Natural killer cell (primary cell): Measurements from ENCODE around the gene DDA1. TPM values are rescaled to one million over a fixed set of nuclear protein-coding genes. Genes with fewer than 3 reads are reported as not detected.
A peak's percentile ranks its signal among the peaks of the same experiment; 100 is the strongest.

Experiments
- ATAC-seq, 3 donors: fragments of 150-1000 bp in 2 of 3; fragments of 200-7000 bp in 1 of 3; cut with Tn5 transposase; 1 replicate in 1 of 3; 2 replicates in 2 of 3; pipeline ENCODE4 v1.10.0; 2021; ENCODE audit warnings: mild to moderate bottlenecking in 2 of 3, moderate library complexity in 2 of 3
- DNase-seq, 2 donors: peaks; one replicate each; pipeline versions ENCODE4 v3.0.0 to v3.0.0-alpha.2; 2013 to 2021; ENCODE audit warnings: mixed read lengths in 1 of 2
- H3K27ac ChIP-seq: one replicate; pipeline ENCODE4 v1.5.1; 2013; ENCODE audit warnings: mild to moderate bottlenecking, low read length
- H3K27me3 ChIP-seq: one replicate; pipeline ENCODE4 v1.6.1; 2013; ENCODE audit warnings: low read length; ENCODE audit not compliant: control insufficient read depth, insufficient read depth
- H3K36me3 ChIP-seq: one replicate; pipeline ENCODE4 v1.6.1; 2013; ENCODE audit warnings: low read length; ENCODE audit not compliant: control insufficient read depth, insufficient read depth
- H3K4me1 ChIP-seq: one replicate; pipeline ENCODE4 v1.6.1; 2013; ENCODE audit warnings: low read length; ENCODE audit not compliant: control insufficient read depth, insufficient read depth
- H3K4me3 ChIP-seq: one replicate; pipeline ENCODE4 v1.5.1; 2013; ENCODE audit warnings: low read length
- H3K9me3 ChIP-seq: one replicate; pipeline ENCODE4 v1.6.1; 2013; ENCODE audit warnings: low read length; ENCODE audit not compliant: control insufficient read depth, insufficient read depth
- H3K27ac Mint-ChIP-seq, 2 donors: one replicate each; pipeline ENCODE4 v1.8.0; 2022; ENCODE audit warnings: mild to moderate bottlenecking in 2 of 2, mixed read lengths in 2 of 2, moderate library complexity in 1 of 2
- H3K27me3 Mint-ChIP-seq, 2 donors: one replicate each; pipeline ENCODE4 v1.8.0; 2022; ENCODE audit warnings: low read depth in 2 of 2, mixed read lengths in 2 of 2
- H3K36me3 Mint-ChIP-seq: one replicate; pipeline ENCODE4 v1.8.0; 2022; ENCODE audit warnings: mixed read lengths
- H3K4me1 Mint-ChIP-seq, 2 donors: one replicate each; pipeline ENCODE4 v1.8.0; 2022; ENCODE audit warnings: mixed read lengths in 2 of 2
- H3K4me3 Mint-ChIP-seq: one replicate; pipeline ENCODE4 v1.8.0; 2022; ENCODE audit warnings: mild to moderate bottlenecking, moderate library complexity, mixed read lengths
- H3K9me3 Mint-ChIP-seq, 2 donors: one replicate each; pipeline ENCODE4 v1.8.0; 2022; ENCODE audit warnings: mixed read lengths in 2 of 2
- WGBS: methylation state at CpG from one replicate; pipeline ENCODE4 v1.1.7; 2013; ENCODE audit warnings: missing lambda C conversion rate; ENCODE audit not compliant: insufficient coverage; 5-methylcytosine and 5-hydroxymethylcytosine counted together
- intact Hi-C: fragments of 100-400 bp; cut with micrococcal nuclease; formaldehyde crosslinking; loops from one replicate; pipeline ENCODE4 v1.14.2; 2022
- total RNA-seq, 4 donors: library from RNA; stranded (reverse); fragments of 120-200 nt in 1 of 4; gene quantifications; one replicate each; pipeline versions ENCODE4 v1.2.3 to v1.2.4, GENCODE V29; 2013 to 2022
- TF ChIP-seq, protein P1 (sequence below): fragments of 200-600 bp; IDR thresholded peaks from one replicate; pipeline ENCODE4 v1.8.0; 2022; ENCODE audit warnings: antibody characterized with exemption

DDA1 gene
- total RNA-seq, 3 donors from 2014 or later (not counting 1 experiment from before 2014, with no cell fraction given), result 32.2 to 42.5 (median 37.7) TPM

DNA sequence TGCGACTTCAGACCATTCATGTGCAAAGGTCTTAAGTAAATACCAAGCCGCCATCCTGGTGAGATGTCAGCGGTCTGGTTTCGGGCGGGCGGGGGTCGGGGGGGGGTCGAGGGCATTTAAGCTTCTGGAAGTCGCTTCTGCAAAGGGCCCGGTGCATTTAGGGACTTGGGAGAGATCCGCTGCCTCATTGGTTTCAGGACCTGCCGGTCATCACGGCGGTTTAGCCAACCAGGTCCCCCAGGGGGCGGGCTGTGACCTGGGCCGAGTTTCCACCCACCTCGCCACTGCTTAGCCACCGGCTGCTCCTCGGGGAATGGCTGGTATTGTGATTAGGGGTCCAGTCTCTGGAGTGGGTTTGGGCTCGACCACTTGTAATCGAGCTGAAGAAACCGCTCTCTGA is 19.9 kb upstream of the DDA1 start:
- Histone ChIP-seq H3K36me3 (no peaks in the 10 kb centered on the region), H3K27ac (no peak overlapping the region), H3K27me3 (no peaks in the 10 kb centered on the region), H3K4me1 (peaks cover 11% of the 10 kb centered on the region), H3K9me3 (no peaks in the 10 kb centered on the region), H3K4me3 (no peak overlapping the region)
- Mint-ChIP-seq H3K4me1 (peaks cover 0 to 10% of the 10 kb centered on the region in 2 donors), H3K36me3 (no peaks in the 10 kb centered on the region), H3K9me3 (no peaks in the 10 kb centered on the region), H3K27ac (no peak overlapping the region), H3K4me3 (no peak overlapping the region), H3K27me3 (peaks cover 0 to 5% of the 10 kb centered on the region in 2 donors)
- peak in 1 of 2 donors; percentile 60 for DNase-seq
- TF ChIP-seq, protein P1, sequence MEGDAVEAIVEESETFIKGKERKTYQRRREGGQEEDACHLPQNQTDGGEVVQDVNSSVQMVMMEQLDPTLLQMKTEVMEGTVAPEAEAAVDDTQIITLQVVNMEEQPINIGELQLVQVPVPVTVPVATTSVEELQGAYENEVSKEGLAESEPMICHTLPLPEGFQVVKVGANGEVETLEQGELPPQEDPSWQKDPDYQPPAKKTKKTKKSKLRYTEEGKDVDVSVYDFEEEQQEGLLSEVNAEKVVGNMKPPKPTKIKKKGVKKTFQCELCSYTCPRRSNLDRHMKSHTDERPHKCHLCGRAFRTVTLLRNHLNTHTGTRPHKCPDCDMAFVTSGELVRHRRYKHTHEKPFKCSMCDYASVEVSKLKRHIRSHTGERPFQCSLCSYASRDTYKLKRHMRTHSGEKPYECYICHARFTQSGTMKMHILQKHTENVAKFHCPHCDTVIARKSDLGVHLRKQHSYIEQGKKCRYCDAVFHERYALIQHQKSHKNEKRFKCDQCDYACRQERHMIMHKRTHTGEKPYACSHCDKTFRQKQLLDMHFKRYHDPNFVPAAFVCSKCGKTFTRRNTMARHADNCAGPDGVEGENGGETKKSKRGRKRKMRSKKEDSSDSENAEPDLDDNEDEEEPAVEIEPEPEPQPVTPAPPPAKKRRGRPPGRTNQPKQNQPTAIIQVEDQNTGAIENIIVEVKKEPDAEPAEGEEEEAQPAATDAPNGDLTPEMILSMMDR, result no peak
- no peak for ATAC-seq
- intact Hi-C loops, result no loop called here
- WGBS, result 17% methylated on average over 22 of the region's 22 CpGs

DNA sequence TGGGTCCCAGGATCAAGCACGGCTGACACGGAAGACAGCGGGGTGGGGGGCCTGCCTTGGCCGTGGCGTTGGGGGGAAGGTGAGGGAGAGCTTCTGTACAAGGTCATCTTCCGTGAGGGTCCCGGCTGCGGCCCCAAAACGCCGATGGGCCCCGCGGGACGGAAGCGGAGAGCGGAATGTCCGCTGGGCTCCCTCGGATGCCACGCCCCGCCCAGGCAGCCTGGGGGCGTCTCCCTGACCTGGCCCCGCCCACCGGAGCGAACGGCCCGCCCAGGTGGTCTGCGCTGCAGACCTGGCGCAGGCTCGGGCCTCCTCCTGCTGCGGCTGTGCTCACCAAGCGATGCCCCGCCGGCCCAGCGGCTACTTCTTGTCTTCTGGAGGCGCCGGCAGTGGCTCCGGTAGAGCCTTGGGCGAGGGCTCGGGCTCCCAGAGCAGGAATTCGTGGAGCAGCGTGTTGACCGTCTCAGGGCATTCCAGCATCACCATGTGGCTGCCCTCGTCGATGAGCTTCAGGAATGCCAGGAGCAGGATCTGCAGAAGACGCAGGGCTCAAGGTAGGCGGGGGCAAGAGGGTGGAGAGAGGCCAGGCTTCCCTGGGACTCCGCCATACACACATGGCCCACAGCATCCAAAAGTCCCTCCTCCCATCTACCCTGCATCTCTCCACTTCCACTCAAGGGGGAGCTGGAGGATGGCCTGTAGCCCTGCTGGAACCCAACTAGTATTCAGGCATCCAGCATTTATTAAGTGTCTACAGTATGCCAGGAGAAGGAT is 16.9 kb upstream of the DDA1 start:
- intact Hi-C loops, result loop anchor here (2.0 to 5.0 kb wide), 2 partner anchors 45 to 98 kb away; partner anchors contain the start of gene GTPBP3

DNA sequence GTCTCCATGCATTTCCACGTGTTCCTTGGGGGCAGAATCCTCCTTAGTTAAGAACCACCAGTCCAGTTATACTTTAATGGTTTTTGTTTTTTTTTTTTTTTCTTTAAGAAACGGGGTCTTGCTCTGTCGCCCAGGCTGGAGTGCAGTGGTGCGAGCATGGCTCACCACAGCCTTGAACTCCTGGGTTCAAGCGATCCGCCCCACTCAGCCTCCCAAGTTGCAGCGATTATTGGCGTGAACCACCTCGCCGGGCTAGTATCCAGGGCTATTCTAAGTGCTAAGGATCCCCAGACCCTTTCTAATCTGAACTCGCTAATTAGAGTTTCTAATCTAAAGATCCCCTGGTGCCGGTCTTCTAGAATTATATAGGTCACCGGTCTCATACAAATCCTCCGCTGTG is 15.8 kb upstream of the DDA1 start:
- Histone ChIP-seq H3K36me3 (no peaks in the 10 kb centered on the region), H3K4me3 (no peak overlapping the region), H3K27me3 (no peaks in the 10 kb centered on the region), H3K27ac (no peak overlapping the region), H3K9me3 (peaks cover 3% of the 10 kb centered on the region), H3K4me1 (peaks cover 11% of the 10 kb centered on the region)
- no peaks in the 10 kb centered on the region for H3K9me3 Mint-ChIP-seq
- no peak for DNase-seq
- no peak overlapping the region for H3K27ac Mint-ChIP-seq
- H3K36me3 Mint-ChIP-seq, result no peaks in the 10 kb centered on the region
- TF ChIP-seq, protein P1, result no peak
- H3K27me3 Mint-ChIP-seq, result no peaks in the 10 kb centered on the region
- H3K4me3 Mint-ChIP-seq, result no peak overlapping the region
- WGBS, result 94% methylated on average over 13 of the region's 14 CpGs
- intact Hi-C loops, result loop anchor here (2.0 to 5.0 kb wide), 2 partner anchors 44 to 97 kb away; partner anchors contain the start of gene GTPBP3
- H3K4me1 Mint-ChIP-seq, result peaks cover 0 to 10% of the 10 kb centered on the region in 2 donors
- no peak for ATAC-seq

More for the DNA sequence above, 16.9 kb upstream of the DDA1 start:
- H3K4me3 Mint-ChIP-seq, result peak overlapping the region; percentile 86
- Histone ChIP-seq H3K4me3 (peak overlapping the region; percentile 48), H3K27me3 (no peaks in the 10 kb centered on the region), H3K27ac (no peak overlapping the region), H3K36me3 (no peaks in the 10 kb centered on the region), H3K9me3 (no peaks in the 10 kb centered on the region), H3K4me1 (peaks cover 11% of the 10 kb centered on the region)
- 5% methylated on average over 46 of the region's 46 CpGs for WGBS
- H3K36me3 Mint-ChIP-seq, result no peaks in the 10 kb centered on the region
- peaks cover 0 to 10% of the 10 kb centered on the region in 2 donors for H3K4me1 Mint-ChIP-seq
- no peaks in the 10 kb centered on the region for H3K9me3 Mint-ChIP-seq
- no peaks in the 10 kb centered on the region for H3K27me3 Mint-ChIP-seq
- peak overlapping the region in 1 of 2 donors; percentile 67 for H3K27ac Mint-ChIP-seq
- DNase-seq, result peak; percentile 78 to 90
- TF ChIP-seq, protein P1, result peak; percentile 65
- ATAC-seq, result peak; percentile 91 to 96 (median 93)
